GM23338 (cell line): ENCODE results near the gene CHMP4A. TPM values are rescaled to one million over a fixed set of nuclear protein-coding genes. Genes with fewer than 3 reads are reported as not detected.

Experiments
- ATAC-seq: fragments of 200-7000 bp; cut with Tn5 transposase; 3 replicates; pipeline ENCODE4 v1.9.1; 2020
- DNase-seq: peaks from one replicate; pipeline ENCODE4 v3.0.0-alpha.2; 2015; ENCODE audit warnings: low spot score
- H2AFZ ChIP-seq: fragments of 200-600 bp; sonication (generic); 2 replicates; pipeline ENCODE4 v1.8.0; 2016; ENCODE audit warnings: antibody characterized with exemption, mild to moderate bottlenecking, moderate library complexity
- H3F3A ChIP-seq: fragments of 200-600 bp; sonication (generic); replicated peaks from 2 replicates; pipeline ENCODE4 v1.8.0; 2017; ENCODE audit warnings: antibody characterized with exemption, mixed run types, low read depth
- H3K27ac ChIP-seq: fragments of 200-600 bp; sonication (generic); 2 replicates; pipeline ENCODE4 v1.6.1; 2016; ENCODE audit warnings: low read depth
- H3K27me3 ChIP-seq: fragments of 200-600 bp; sonication (generic); 2 replicates; pipeline ENCODE4 v1.8.0; 2016; ENCODE audit warnings: mild to moderate bottlenecking, mixed run types, moderate library complexity; ENCODE audit not compliant: insufficient read depth
- H3K36me3 ChIP-seq: fragments of 200-600 bp; sonication (generic); 2 replicates; pipeline ENCODE4 v1.8.0; 2016; ENCODE audit warnings: mild to moderate bottlenecking; ENCODE audit not compliant: insufficient read depth
- H3K4me1 ChIP-seq: fragments of 200-600 bp; sonication (generic); 2 replicates; pipeline ENCODE4 v1.8.0; 2016; ENCODE audit warnings: mild to moderate bottlenecking, moderate library complexity; ENCODE audit not compliant: insufficient read depth
- H3K4me2 ChIP-seq: fragments of 200-600 bp; sonication (generic); 2 replicates; pipeline ENCODE4 v1.7.1; 2017; ENCODE audit warnings: mixed run types
- H3K4me3 ChIP-seq: fragments of 200-600 bp; sonication (generic); 2 replicates; pipeline ENCODE4 v1.6.1; 2016; ENCODE audit warnings: mixed run types
- H3K79me2 ChIP-seq: fragments of 200-600 bp; sonication (generic); replicated peaks from 2 replicates; pipeline ENCODE4 v1.8.0; 2017; ENCODE audit warnings: mild to moderate bottlenecking; ENCODE audit not compliant: insufficient read depth
- H3K9me2 ChIP-seq: fragments of 200-600 bp; sonication (generic); 2 replicates; pipeline ENCODE4 v1.8.0; 2017; ENCODE audit not compliant: insufficient read depth
- H4K20me1 ChIP-seq: fragments of 200-600 bp; sonication (generic); replicated peaks from 2 replicates; pipeline ENCODE4 v1.8.0; 2017; ENCODE audit warnings: mild to moderate bottlenecking; ENCODE audit not compliant: insufficient read depth
- H3K27ac Mint-ChIP-seq: 2 replicates; pipeline ENCODE4 v1.8.0; 2020; ENCODE audit warnings: inconsistent platforms, mild to moderate bottlenecking, moderate library complexity, mixed read lengths
- H3K27me3 Mint-ChIP-seq: 3 replicates; pipeline ENCODE4 v1.8.0; 2022; ENCODE audit warnings: low read depth, mild to moderate bottlenecking, moderate library complexity, mixed read lengths, inconsistent platforms; ENCODE audit not compliant: insufficient read depth, poor library complexity
- H3K36me3 Mint-ChIP-seq: 3 replicates; pipeline ENCODE4 v1.8.0; 2021; ENCODE audit warnings: low read depth, mild to moderate bottlenecking, inconsistent platforms, moderate library complexity, mixed read lengths
- H3K4me1 Mint-ChIP-seq: 3 replicates; pipeline ENCODE4 v1.8.0; 2020; ENCODE audit warnings: mild to moderate bottlenecking, inconsistent platforms, mixed read lengths
- H3K4me3 Mint-ChIP-seq: 3 replicates; pipeline ENCODE4 v1.8.0; 2021; ENCODE audit warnings: moderate library complexity, mild to moderate bottlenecking, inconsistent platforms, mixed read lengths
- H3K9me3 Mint-ChIP-seq: 3 replicates; pipeline ENCODE4 v1.8.0; 2020; ENCODE audit warnings: moderate library complexity, mild to moderate bottlenecking, inconsistent platforms, mixed read lengths
- CREB1 ChIP-seq: fragments of 250-450 bp; sonication (Bioruptor Pico); IDR thresholded peaks from 2 replicates; pipeline ENCODE4 v1.5.0; 2020; ENCODE audit warnings: low read depth, mild to moderate bottlenecking, moderate library complexity
- EZH2 ChIP-seq: fragments of 200-600 bp; sonication (generic); IDR thresholded peaks from one replicate; pipeline ENCODE4 v1.8.0; 2017; ENCODE audit warnings: antibody characterized with exemption, mild to moderate bottlenecking, low read depth; ENCODE audit not compliant: unreplicated experiment
- EZH2phosphoT487 ChIP-seq: fragments of 200-600 bp; sonication (generic); IDR thresholded peaks from one replicate; pipeline ENCODE4 v1.8.1; 2018; ENCODE audit warnings: antibody characterized with exemption; ENCODE audit not compliant: unreplicated experiment
- JUNB ChIP-seq: IDR thresholded peaks from one replicate; pipeline ENCODE4 v1.6.1; 2016; ENCODE audit warnings: antibody characterized with exemption; ENCODE audit not compliant: unreplicated experiment
- NANOG ChIP-seq: IDR thresholded peaks from 2 replicates; pipeline ENCODE4 v1.6.1; 2016; ENCODE audit warnings: antibody characterized with exemption, borderline replicate concordance
- POLR2AphosphoS5 ChIP-seq: IDR thresholded peaks from 2 replicates; pipeline ENCODE4 v1.6.1; 2016; ENCODE audit warnings: antibody characterized with exemption, low read depth
- STAT1 ChIP-seq: IDR thresholded peaks from one replicate; pipeline ENCODE4 v1.6.1; 2016; ENCODE audit warnings: antibody characterized with exemption; ENCODE audit not compliant: unreplicated experiment
- ZNF114 ChIP-seq: fragments of 250-450 bp; sonication (Bioruptor Pico); IDR thresholded peaks from 2 replicates; pipeline ENCODE4 v1.5.0; 2020; ENCODE audit warnings: mild to moderate bottlenecking, moderate library complexity
- ZNF331 ChIP-seq: fragments of 250-450 bp; sonication (Bioruptor Pico); IDR thresholded peaks from 2 replicates; pipeline ENCODE4 v1.5.0; 2020; ENCODE audit warnings: low read depth, mild to moderate bottlenecking, moderate library complexity
- polyA plus RNA-seq: library from polyadenylated mRNA; unstranded; fragments of >200 nt; fragmentation: Nextera tagmentation; extraction: Ambion mirVana; gene quantifications from 2 replicates; pipeline ENCODE4 v1.2.1, GENCODE V29; 2016
- total RNA-seq: library from RNA; depleted of rRNA; stranded (reverse); fragments of >200 nt; shearing (Covaris generic); gene quantifications from 2 replicates; pipeline ENCODE4 v1.2.3, GENCODE V29; 2014
- TF ChIP-seq, protein P1 (sequence below): IDR thresholded peaks from 2 replicates; pipeline ENCODE4 v1.6.1; 2016; ENCODE audit warnings: antibody characterized with exemption
- TF ChIP-seq, protein P2 (sequence below), 2 experiments: fragments of 200-600 bp in 1 of 2; sonication (generic) in 1 of 2; conservative IDR thresholded peaks; 2 replicates each; pipeline versions ENCODE4 v1.5.1 to v1.6.1; 2016 to 2017; ENCODE audit warnings: antibody characterized with exemption in 2 of 2, low read depth in 2 of 2, mild to moderate bottlenecking in 2 of 2, moderate library complexity in 1 of 2
- TF ChIP-seq, protein P3 (sequence below): fragments of 250-450 bp; sonication (Bioruptor Pico); IDR thresholded peaks from 2 replicates; pipeline ENCODE4 v1.5.0; 2020; ENCODE audit warnings: mild to moderate bottlenecking, moderate library complexity
- TF ChIP-seq, protein P4 (sequence below): IDR thresholded peaks from one replicate; pipeline ENCODE4 v1.6.1; 2018; ENCODE audit warnings: antibody characterized with exemption; ENCODE audit not compliant: unreplicated experiment

The CHMP4A gene
- total and polyA plus RNA-seq, 2 experiments from 2014 or later = 19.3 to 36.9 TPM

DNA sequence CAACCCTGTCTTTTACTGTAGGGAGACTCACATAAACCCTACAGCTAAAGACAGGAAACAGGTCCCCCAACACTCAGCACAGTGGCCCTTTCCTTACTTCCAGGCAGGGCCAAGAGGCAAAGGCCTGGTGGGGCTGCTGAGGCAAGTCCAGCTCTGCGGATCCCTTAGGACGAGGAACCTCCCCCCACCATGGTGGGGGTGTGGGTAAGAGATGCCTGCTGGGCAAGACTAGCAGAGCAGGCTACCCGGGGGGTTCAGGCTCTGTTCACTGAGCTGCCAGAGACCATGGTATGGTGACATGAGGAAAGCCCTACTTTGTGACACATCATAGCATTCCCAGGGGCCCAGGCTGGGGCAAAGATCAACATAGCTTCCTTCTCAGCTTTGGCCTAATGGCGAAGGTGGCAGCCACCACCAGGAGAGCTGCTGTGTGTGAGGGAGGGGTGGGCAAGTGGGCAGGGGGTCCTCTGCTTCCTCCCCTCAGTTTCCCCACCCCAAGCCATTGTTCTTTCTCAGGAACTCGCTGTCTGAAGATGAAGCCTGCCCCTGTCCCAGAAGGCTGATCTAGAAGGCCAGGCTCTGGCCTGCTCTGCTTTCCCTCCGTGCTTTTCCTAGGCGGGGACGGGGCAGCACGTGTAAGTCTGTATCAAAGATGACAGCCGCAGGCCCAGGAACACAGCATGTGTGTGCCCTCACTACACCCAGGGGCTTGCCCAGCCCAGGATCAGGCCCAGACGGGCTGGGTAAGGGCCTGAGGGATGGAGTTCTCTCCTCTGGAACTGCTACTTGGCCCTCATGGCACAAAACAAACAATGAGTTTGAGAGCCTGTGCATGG is 39.2 kb upstream of the CHMP4A start:
- ATAC-seq (no peak; the same call in 2 of the 3 replicates), DNase-seq (no peak)
- Mint-ChIP-seq H3K4me1 (no peaks in the 10 kb centered on the region), H3K36me3 (no peaks in the 10 kb centered on the region), H3K27me3 (peaks cover 12% of the 10 kb centered on the region), H3K27ac (no peak overlapping the region), H3K4me3 (no peak overlapping the region), H3K9me3 (no peaks in the 10 kb centered on the region)
- H3K27me3 ChIP-seq = no peaks in the 10 kb centered on the region
- no peak overlapping the region for H3K4me3 ChIP-seq
- H3K4me1 ChIP-seq = no peaks in the 10 kb centered on the region
- no peaks in the 10 kb centered on the region for H4K20me1 ChIP-seq
- TF ChIP-seq, protein P1, sequence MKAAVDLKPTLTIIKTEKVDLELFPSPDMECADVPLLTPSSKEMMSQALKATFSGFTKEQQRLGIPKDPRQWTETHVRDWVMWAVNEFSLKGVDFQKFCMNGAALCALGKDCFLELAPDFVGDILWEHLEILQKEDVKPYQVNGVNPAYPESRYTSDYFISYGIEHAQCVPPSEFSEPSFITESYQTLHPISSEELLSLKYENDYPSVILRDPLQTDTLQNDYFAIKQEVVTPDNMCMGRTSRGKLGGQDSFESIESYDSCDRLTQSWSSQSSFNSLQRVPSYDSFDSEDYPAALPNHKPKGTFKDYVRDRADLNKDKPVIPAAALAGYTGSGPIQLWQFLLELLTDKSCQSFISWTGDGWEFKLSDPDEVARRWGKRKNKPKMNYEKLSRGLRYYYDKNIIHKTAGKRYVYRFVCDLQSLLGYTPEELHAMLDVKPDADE = no peak
- TF ChIP-seq EZH2 (no peak), POLR2AphosphoS5 (no peak), ZNF114 (CRISPR knock-in tag) (no peak), JUNB (no peak), NANOG (no peak), ZNF331 (CRISPR knock-in tag) (no peak), EZH2phosphoT487 (no peak), CREB1 (CRISPR knock-in tag) (no peak), STAT1 (no peak)
- TF ChIP-seq, protein P2, sequence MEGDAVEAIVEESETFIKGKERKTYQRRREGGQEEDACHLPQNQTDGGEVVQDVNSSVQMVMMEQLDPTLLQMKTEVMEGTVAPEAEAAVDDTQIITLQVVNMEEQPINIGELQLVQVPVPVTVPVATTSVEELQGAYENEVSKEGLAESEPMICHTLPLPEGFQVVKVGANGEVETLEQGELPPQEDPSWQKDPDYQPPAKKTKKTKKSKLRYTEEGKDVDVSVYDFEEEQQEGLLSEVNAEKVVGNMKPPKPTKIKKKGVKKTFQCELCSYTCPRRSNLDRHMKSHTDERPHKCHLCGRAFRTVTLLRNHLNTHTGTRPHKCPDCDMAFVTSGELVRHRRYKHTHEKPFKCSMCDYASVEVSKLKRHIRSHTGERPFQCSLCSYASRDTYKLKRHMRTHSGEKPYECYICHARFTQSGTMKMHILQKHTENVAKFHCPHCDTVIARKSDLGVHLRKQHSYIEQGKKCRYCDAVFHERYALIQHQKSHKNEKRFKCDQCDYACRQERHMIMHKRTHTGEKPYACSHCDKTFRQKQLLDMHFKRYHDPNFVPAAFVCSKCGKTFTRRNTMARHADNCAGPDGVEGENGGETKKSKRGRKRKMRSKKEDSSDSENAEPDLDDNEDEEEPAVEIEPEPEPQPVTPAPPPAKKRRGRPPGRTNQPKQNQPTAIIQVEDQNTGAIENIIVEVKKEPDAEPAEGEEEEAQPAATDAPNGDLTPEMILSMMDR (conservative IDR thresholded peaks at IDR 0.05; ENCODE audit: low read depth in 2 of 2) = no peak
- TF ChIP-seq, protein P3, sequence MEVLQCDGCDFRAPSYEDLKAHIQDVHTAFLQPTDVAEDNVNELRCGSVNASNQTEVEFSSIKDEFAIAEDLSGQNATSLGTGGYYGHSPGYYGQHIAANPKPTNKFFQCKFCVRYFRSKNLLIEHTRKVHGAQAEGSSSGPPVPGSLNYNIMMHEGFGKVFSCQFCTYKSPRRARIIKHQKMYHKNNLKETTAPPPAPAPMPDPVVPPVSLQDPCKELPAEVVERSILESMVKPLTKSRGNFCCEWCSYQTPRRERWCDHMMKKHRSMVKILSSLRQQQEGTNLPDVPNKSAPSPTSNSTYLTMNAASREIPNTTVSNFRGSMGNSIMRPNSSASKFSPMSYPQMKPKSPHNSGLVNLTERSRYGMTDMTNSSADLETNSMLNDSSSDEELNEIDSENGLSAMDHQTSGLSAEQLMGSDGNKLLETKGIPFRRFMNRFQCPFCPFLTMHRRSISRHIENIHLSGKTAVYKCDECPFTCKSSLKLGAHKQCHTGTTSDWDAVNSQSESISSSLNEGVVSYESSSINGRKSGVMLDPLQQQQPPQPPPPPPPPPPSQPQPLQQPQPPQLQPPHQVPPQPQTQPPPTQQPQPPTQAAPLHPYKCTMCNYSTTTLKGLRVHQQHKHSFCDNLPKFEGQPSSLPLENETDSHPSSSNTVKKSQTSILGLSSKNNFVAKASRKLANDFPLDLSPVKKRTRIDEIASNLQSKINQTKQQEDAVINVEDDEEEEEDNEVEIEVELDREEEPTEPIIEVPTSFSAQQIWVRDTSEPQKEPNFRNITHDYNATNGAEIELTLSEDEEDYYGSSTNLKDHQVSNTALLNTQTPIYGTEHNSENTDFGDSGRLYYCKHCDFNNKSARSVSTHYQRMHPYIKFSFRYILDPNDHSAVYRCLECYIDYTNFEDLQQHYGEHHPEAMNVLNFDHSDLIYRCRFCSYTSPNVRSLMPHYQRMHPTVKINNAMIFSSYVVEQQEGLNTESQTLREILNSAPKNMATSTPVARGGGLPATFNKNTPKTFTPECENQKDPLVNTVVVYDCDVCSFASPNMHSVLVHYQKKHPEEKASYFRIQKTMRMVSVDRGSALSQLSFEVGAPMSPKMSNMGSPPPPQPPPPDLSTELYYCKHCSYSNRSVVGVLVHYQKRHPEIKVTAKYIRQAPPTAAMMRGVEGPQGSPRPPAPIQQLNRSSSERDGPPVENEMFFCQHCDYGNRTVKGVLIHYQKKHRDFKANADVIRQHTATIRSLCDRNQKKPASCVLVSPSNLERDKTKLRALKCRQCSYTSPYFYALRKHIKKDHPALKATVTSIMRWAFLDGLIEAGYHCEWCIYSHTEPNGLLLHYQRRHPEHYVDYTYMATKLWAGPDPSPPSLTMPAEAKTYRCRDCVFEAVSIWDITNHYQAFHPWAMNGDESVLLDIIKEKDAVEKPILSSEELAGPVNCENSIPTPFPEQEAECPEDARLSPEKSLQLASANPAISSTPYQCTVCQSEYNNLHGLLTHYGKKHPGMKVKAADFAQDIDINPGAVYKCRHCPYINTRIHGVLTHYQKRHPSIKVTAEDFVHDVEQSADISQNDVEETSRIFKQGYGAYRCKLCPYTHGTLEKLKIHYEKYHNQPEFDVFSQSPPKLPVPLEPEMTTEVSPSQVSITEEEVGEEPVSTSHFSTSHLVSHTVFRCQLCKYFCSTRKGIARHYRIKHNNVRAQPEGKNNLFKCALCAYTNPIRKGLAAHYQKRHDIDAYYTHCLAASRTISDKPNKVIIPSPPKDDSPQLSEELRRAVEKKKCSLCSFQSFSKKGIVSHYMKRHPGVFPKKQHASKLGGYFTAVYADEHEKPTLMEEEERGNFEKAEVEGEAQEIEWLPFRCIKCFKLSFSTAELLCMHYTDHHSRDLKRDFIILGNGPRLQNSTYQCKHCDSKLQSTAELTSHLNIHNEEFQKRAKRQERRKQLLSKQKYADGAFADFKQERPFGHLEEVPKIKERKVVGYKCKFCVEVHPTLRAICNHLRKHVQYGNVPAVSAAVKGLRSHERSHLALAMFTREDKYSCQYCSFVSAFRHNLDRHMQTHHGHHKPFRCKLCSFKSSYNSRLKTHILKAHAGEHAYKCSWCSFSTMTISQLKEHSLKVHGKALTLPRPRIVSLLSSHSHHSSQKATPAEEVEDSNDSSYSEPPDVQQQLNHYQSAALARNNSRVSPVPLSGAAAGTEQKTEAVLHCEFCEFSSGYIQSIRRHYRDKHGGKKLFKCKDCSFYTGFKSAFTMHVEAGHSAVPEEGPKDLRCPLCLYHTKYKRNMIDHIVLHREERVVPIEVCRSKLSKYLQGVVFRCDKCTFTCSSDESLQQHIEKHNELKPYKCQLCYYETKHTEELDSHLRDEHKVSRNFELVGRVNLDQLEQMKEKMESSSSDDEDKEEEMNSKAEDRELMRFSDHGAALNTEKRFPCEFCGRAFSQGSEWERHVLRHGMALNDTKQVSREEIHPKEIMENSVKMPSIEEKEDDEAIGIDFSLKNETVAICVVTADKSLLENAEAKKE (CRISPR knock-in tag) = no peak
- TF ChIP-seq, protein P4, sequence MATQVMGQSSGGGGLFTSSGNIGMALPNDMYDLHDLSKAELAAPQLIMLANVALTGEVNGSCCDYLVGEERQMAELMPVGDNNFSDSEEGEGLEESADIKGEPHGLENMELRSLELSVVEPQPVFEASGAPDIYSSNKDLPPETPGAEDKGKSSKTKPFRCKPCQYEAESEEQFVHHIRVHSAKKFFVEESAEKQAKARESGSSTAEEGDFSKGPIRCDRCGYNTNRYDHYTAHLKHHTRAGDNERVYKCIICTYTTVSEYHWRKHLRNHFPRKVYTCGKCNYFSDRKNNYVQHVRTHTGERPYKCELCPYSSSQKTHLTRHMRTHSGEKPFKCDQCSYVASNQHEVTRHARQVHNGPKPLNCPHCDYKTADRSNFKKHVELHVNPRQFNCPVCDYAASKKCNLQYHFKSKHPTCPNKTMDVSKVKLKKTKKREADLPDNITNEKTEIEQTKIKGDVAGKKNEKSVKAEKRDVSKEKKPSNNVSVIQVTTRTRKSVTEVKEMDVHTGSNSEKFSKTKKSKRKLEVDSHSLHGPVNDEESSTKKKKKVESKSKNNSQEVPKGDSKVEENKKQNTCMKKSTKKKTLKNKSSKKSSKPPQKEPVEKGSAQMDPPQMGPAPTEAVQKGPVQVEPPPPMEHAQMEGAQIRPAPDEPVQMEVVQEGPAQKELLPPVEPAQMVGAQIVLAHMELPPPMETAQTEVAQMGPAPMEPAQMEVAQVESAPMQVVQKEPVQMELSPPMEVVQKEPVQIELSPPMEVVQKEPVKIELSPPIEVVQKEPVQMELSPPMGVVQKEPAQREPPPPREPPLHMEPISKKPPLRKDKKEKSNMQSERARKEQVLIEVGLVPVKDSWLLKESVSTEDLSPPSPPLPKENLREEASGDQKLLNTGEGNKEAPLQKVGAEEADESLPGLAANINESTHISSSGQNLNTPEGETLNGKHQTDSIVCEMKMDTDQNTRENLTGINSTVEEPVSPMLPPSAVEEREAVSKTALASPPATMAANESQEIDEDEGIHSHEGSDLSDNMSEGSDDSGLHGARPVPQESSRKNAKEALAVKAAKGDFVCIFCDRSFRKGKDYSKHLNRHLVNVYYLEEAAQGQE = no peak
- no peaks in the 10 kb centered on the region for H3K36me3 ChIP-seq
- H3K79me2 ChIP-seq = no peaks in the 10 kb centered on the region
- H3K4me2 ChIP-seq = no peak overlapping the region
- H3K27ac ChIP-seq = no peak overlapping the region
- H3F3A ChIP-seq = no peaks in the 10 kb centered on the region
- no peaks in the 10 kb centered on the region for H3K9me2 ChIP-seq
- no peak overlapping the region for H2AFZ ChIP-seq
